HEK293 (cell line): Measurements from ENCODE around the gene VSTM2L.

Experiments used
- CTCF ChIA-PET: fragments of 350-600 bp; formaldehyde crosslinking; extraction: SDS; loops from one replicate; lab custom pipeline; 2021; ENCODE audit warnings: antibody characterized with exemption; lab: Yijun Ruan, JAX
- POLR2A ChIA-PET: fragments of 300-600 bp; formaldehyde crosslinking; extraction: SDS; loops from one replicate; lab custom pipeline; 2020; ENCODE audit warnings: antibody characterized with exemption, inconsistent platforms; lab: Yijun Ruan, JAX
- H3K27ac ChIP-seq: fragments of 200-500 bp; sonication (Bioruptor generic); 2 replicates; pipeline ENCODE4 v1.5.1; 2014; ENCODE audit warnings: low read depth, low read length, control low read depth, inconsistent platforms; ENCODE audit errors: extremely low read depth
- H3K36me3 ChIP-seq, 2 experiments: fragments of 200-500 bp in 1 of 2; sonication (Bioruptor generic) in 1 of 2; 1 replicate in 1 of 2; 2 replicates in 1 of 2; pipeline ENCODE4 v1.5.1; 2014 to 2017; ENCODE audit warnings: inconsistent platforms in 2 of 2, low read length in 2 of 2; ENCODE audit not compliant: control insufficient read depth in 2 of 2, insufficient read depth in 1 of 2
- H3K4me1 ChIP-seq: fragments of 200-500 bp; sonication (Bioruptor generic); 2 replicates; pipeline ENCODE4 v1.5.1; 2014; ENCODE audit warnings: mild to moderate bottlenecking, low read length, inconsistent platforms; ENCODE audit not compliant: control insufficient read depth, insufficient read depth
- H3K4me3 ChIP-seq: 2 replicates; pipeline ENCODE4 v1.5.1; 2011; ENCODE audit warnings: low read depth, mild to moderate bottlenecking, control low read depth, low read length, moderate library complexity
- H3K9me3 ChIP-seq: fragments of 200-500 bp; sonication (Bioruptor generic); 2 replicates; pipeline ENCODE4 v1.5.1; 2014; ENCODE audit warnings: low read depth, low read length, inconsistent platforms; ENCODE audit not compliant: control insufficient read depth, insufficient read depth
- CTCF ChIP-seq: fragments of 450-650 bp; formaldehyde crosslinking; IDR thresholded peaks from 2 replicates; pipeline ENCODE4 v1.5.1; 2016; ENCODE audit warnings: missing biosample characterization, missing genetic modification characterization
- GFI1B ChIP-seq: fragments of 450-650 bp; formaldehyde crosslinking; IDR thresholded peaks from 2 replicates; pipeline ENCODE4 v1.5.1; 2016; ENCODE audit warnings: missing biosample characterization, missing genetic modification characterization
- HIC1 ChIP-seq: fragments of 450-650 bp; formaldehyde crosslinking; IDR thresholded peaks from 2 replicates; pipeline ENCODE4 v1.5.1; 2016; ENCODE audit warnings: missing biosample characterization, missing genetic modification characterization
- KLF10 ChIP-seq: fragments of 450-650 bp; IDR thresholded peaks from 2 replicates; pipeline ENCODE4 v1.5.1; 2018; ENCODE audit warnings: missing biosample characterization, mild to moderate bottlenecking, missing genetic modification characterization
- OVOL3 ChIP-seq: fragments of 450-650 bp; formaldehyde crosslinking; IDR thresholded peaks from 2 replicates; pipeline ENCODE4 v1.5.1; 2016; ENCODE audit warnings: missing biosample characterization, missing genetic modification characterization
- PATZ1 ChIP-seq: fragments of 450-650 bp; formaldehyde crosslinking; IDR thresholded peaks from 2 replicates; pipeline ENCODE4 v1.5.1; 2016; ENCODE audit warnings: missing biosample characterization, missing genetic modification characterization
- ZBTB20 ChIP-seq: fragments of 450-650 bp; formaldehyde crosslinking; IDR thresholded peaks from 2 replicates; pipeline ENCODE4 v1.5.1; 2016; ENCODE audit warnings: missing biosample characterization, missing genetic modification characterization
- ZBTB8A ChIP-seq: fragments of 450-650 bp; formaldehyde crosslinking; IDR thresholded peaks from 2 replicates; pipeline ENCODE4 v1.5.1; 2016; ENCODE audit warnings: missing biosample characterization, missing genetic modification characterization
- ZNF184 ChIP-seq: fragments of 450-650 bp; IDR thresholded peaks from 2 replicates; pipeline ENCODE4 v1.5.1; 2018; ENCODE audit warnings: missing biosample characterization, mild to moderate bottlenecking, missing genetic modification characterization
- ZNF2 ChIP-seq: fragments of 450-650 bp; formaldehyde crosslinking; IDR thresholded peaks from 2 replicates; pipeline ENCODE4 v1.5.1; 2016; ENCODE audit warnings: missing biosample characterization, missing genetic modification characterization
- ZNF561 ChIP-seq: fragments of 450-650 bp; IDR thresholded peaks from 2 replicates; pipeline ENCODE4 v1.5.1; 2018; ENCODE audit warnings: missing biosample characterization, missing genetic modification characterization, borderline replicate concordance
- ZNF600 ChIP-seq: fragments of 450-650 bp; formaldehyde crosslinking; IDR thresholded peaks from 2 replicates; pipeline ENCODE4 v1.5.1; 2016; ENCODE audit warnings: missing biosample characterization, missing genetic modification characterization
- ZNF76 ChIP-seq: fragments of 450-650 bp; formaldehyde crosslinking; IDR thresholded peaks from 2 replicates; pipeline ENCODE4; 2016; ENCODE audit warnings: low read depth, missing biosample characterization, missing genetic modification characterization, borderline replicate concordance
- ZSCAN30 ChIP-seq: fragments of 450-650 bp; IDR thresholded peaks from 2 replicates; pipeline ENCODE4 v1.5.1; 2018; ENCODE audit warnings: missing biosample characterization, mild to moderate bottlenecking, missing genetic modification characterization, moderate library complexity
- TF ChIP-seq, protein P1 (sequence below): fragments of 450-650 bp; formaldehyde crosslinking; IDR thresholded peaks from 2 replicates; pipeline ENCODE4 v1.5.1; 2016; ENCODE audit warnings: missing biosample characterization, missing genetic modification characterization
- TF ChIP-seq, protein P2 (sequence below): fragments of 450-650 bp; formaldehyde crosslinking; optimal IDR thresholded peaks from 2 replicates; pipeline ENCODE3; 2016; ENCODE audit warnings: missing biosample characterization, mild to moderate bottlenecking, missing genetic modification characterization
- TF ChIP-seq, protein P3 (sequence below): fragments of 450-650 bp; formaldehyde crosslinking; IDR thresholded peaks from 2 replicates; pipeline ENCODE4 v1.5.1; 2016; ENCODE audit warnings: missing biosample characterization, missing genetic modification characterization

The VSTM2L gene

DNA sequence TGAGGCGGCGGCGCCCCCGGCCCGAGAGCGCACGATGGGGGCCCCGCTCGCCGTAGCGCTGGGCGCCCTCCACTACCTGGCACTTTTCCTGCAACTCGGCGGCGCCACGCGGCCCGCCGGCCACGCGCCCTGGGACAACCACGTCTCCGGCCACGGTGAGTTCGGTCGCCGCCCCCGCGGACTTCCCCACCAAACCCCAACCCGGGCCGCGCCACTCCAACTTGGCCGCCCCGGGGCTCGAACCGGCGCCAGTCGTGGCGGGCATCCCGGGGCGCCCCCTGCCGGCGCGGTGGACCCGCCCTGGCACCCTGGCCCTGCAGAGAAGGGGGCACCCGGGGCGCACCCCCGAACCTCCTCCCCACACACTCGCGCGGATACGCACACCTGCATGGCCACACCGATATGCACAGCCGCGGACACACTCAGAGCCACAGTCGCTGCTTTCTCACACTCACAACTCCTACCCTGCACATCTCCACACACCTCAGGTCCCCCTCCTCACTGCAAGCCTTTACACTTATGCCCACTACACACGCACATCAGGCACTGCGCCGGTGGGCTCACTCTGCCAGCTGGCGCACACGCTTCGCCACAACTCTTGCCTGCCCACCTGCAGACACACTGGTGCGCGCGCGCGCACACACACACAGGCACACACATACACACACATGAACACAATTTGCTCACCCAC lies 535 bp downstream of the VSTM2L start:
- ChIA-PET CTCF (interaction anchor here (0.6 to 1.4 kb wide), 2 partner anchors 15 to 623 kb away, joined by 4 read pairs; no protein-coding TSS in a partner anchor), POLR2A (no interaction called here)
- Histone ChIP-seq H3K9me3 (no peaks in the 10 kb centered on the region), H3K27ac (no peak overlapping the region; the same call in 1 of the 2 replicates), H3K36me3 (no peaks in the 10 kb centered on the region), H3K4me1 (peaks cover 9% of the 10 kb centered on the region), H3K4me3 (peak overlapping the region; percentile 32)
- TF ChIP-seq, protein P1, sequence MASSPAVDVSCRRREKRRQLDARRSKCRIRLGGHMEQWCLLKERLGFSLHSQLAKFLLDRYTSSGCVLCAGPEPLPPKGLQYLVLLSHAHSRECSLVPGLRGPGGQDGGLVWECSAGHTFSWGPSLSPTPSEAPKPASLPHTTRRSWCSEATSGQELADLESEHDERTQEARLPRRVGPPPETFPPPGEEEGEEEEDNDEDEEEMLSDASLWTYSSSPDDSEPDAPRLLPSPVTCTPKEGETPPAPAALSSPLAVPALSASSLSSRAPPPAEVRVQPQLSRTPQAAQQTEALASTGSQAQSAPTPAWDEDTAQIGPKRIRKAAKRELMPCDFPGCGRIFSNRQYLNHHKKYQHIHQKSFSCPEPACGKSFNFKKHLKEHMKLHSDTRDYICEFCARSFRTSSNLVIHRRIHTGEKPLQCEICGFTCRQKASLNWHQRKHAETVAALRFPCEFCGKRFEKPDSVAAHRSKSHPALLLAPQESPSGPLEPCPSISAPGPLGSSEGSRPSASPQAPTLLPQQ = 0 out of 2 replicates have a peak, but pooled peaks have one; percentile 19
- TF ChIP-seq ZNF600 (tag by site-specific recombination) (0 out of 2 replicates have a peak, but pooled peaks have one; percentile 20), ZNF184 (tag by site-specific recombination) (no peak), ZBTB20 (tag by site-specific recombination) (peak; percentile 27; the same call in 1 of the 2 replicates), ZNF76 (tag by site-specific recombination) (no peak), KLF10 (tag by site-specific recombination) (no peak), HIC1 (tag by site-specific recombination) (0 out of 2 replicates have a peak, but pooled peaks have one; percentile 28), CTCF (tag by site-specific recombination) (peak; percentile 59; the same call in 1 of the 2 replicates), OVOL3 (no peak), ZSCAN30 (tag by site-specific recombination) (0 out of 2 replicates have a peak, but pooled peaks have one; percentile 10), PATZ1 (tag by site-specific recombination) (peak; percentile 25; the same call in 1 of the 2 replicates), ZBTB8A (tag by site-specific recombination) (peak; percentile 8; the same call in 1 of the 2 replicates), ZNF561 (tag by site-specific recombination) (peak; percentile 72; the same call in 1 of the 2 replicates), ZNF2 (peak; percentile 79), GFI1B (tag by site-specific recombination) (no peak)
- TF ChIP-seq, protein P2, sequence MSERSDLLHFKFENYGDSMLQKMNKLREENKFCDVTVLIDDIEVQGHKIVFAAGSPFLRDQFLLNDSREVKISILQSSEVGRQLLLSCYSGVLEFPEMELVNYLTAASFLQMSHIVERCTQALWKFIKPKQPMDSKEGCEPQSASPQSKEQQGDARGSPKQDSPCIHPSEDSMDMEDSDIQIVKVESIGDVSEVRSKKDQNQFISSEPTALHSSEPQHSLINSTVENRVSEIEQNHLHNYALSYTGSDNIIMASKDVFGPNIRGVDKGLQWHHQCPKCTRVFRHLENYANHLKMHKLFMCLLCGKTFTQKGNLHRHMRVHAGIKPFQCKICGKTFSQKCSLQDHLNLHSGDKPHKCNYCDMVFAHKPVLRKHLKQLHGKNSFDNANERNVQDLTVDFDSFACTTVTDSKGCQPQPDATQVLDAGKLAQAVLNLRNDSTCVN (tag by site-specific recombination) = peak; percentile 32
- TF ChIP-seq, protein P3, sequence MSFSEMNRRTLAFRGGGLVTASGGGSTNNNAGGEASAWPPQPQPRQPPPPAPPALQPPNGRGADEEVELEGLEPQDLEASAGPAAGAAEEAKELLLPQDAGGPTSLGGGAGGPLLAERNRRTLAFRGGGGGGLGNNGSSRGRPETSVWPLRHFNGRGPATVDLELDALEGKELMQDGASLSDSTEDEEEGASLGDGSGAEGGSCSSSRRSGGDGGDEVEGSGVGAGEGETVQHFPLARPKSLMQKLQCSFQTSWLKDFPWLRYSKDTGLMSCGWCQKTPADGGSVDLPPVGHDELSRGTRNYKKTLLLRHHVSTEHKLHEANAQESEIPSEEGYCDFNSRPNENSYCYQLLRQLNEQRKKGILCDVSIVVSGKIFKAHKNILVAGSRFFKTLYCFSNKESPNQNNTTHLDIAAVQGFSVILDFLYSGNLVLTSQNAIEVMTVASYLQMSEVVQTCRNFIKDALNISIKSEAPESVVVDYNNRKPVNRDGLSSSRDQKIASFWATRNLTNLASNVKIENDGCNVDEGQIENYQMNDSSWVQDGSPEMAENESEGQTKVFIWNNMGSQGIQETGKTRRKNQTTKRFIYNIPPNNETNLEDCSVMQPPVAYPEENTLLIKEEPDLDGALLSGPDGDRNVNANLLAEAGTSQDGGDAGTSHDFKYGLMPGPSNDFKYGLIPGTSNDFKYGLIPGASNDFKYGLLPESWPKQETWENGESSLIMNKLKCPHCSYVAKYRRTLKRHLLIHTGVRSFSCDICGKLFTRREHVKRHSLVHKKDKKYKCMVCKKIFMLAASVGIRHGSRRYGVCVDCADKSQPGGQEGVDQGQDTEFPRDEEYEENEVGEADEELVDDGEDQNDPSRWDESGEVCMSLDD = 0 out of 2 replicates have a peak, but pooled peaks have one; percentile 59
